ENCODE measurements around the gene PLAGL2.
A peak's percentile ranks its signal among the peaks of the same experiment; 100 is the strongest.

Gene PLAGL2

GRCh38 chr20:32231245-32231644 lies 23.7 kb upstream of the PLAGL2 start:
- no peak for DNase-seq

- no peak for DNase-seq
Measured at GRCh38 chr20:32230707-32231106, 23.2 kb upstream of the PLAGL2 start.

- no peak for DNase-seq
Measured at GRCh38 chr20:32229251-32229747, 21.8 kb upstream of the PLAGL2 start.

- peak in 3 of 14 donors; percentile 9 to 47 (median 29) for DNase-seq
Measured at GRCh38 chr20:32227744-32228688, 20.5 kb upstream of the PLAGL2 start.

GRCh38 chr20:32227306-32227705 lies 19.8 kb upstream of the PLAGL2 start:
- no peak for DNase-seq

GRCh38 chr20:32226391-32226790 lies 18.8 kb upstream of the PLAGL2 start:
- DNase-seq = no peak

- DNase-seq = no peak
Measured at GRCh38 chr20:32224463-32224862, 16.9 kb upstream of the PLAGL2 start.

- no peak for DNase-seq
Measured at GRCh38 chr20:32218156-32218900, 10.8 kb upstream of the PLAGL2 start.

GRCh38 chr20:32216179-32217142 lies 8.9 kb upstream of the PLAGL2 start:
- DNase-seq = no peak

GRCh38 chr20:32215729-32216128 lies 8.2 kb upstream of the PLAGL2 start:
- no peak for DNase-seq

GRCh38 chr20:32215147-32215546 lies 7.6 kb upstream of the PLAGL2 start:
- no peak for DNase-seq

GRCh38 chr20:32213870-32214269 lies 6.3 kb upstream of the PLAGL2 start:
- no peak for DNase-seq

- no peak for DNase-seq
Measured at GRCh38 chr20:32209850-32210605, 2.5 kb upstream of the PLAGL2 start.

- DNase-seq = no peak
Measured at GRCh38 chr20:32208499-32209154, 1.1 kb upstream of the PLAGL2 start.

GRCh38 chr20:32206760-32207625 lies 550 bp downstream of the PLAGL2 start:
- peak in 1 of 14 donors; percentile 19 for DNase-seq

- no peak for DNase-seq
Measured at GRCh38 chr20:32205843-32206759, 1.4 kb downstream of the PLAGL2 start.

- no peak for DNase-seq
Measured at GRCh38 chr20:32205110-32205842, 2.3 kb downstream of the PLAGL2 start.
